HepG2 (cell line): ENCODE results near the gene SYMPK. TPM values are rescaled to one million over a fixed set of nuclear protein-coding genes. Genes with fewer than 3 reads are reported as not detected.

Experiments used
- ATAC-seq: fragments of 200-7000 bp; cut with Tn5 transposase; 3 replicates; pipeline ENCODE4 v1.9.1; 2020; ENCODE audit warnings: mild to moderate bottlenecking, moderate library complexity
- BruUV-seq: library from RNA; stranded (reverse); fragments of 400-500 nt; replicated peaks from 2 replicates; lab custom pipeline; 2021; lab: Mats Ljungman, UMichigan
- CTCF ChIA-PET: fragments of 300-600 bp; formaldehyde crosslinking; extraction: SDS; loops from one replicate; lab custom pipeline; 2021; ENCODE audit warnings: low total read pairs, inconsistent platforms, low intra/inter-chr PET ratio; lab: Yijun Ruan, JAX
- POLR2A ChIA-PET: fragments of 350-600 bp; sonication (Branson Sonifier 250); formaldehyde crosslinking; loops from one replicate; lab custom pipeline; 2020; ENCODE audit warnings: antibody characterized with exemption, inconsistent platforms; lab: Yijun Ruan, JAX
- DNase-seq: peaks from one replicate; pipeline ENCODE4 v3.0.0-alpha.2; 2015; ENCODE audit warnings: low spot score
- FAIRE-seq: peaks from 3 replicates; lab custom pipeline; 2011; peaks lifted over from hg19 to GRCh38; lab: Jason Lieb, UNC
- H2AFZ ChIP-seq: one replicate; pipeline ENCODE4 v1.6.1; 2011; ENCODE audit warnings: low read length, inconsistent platforms
- H3K27ac ChIP-seq: fragments of 300-600 bp; 3 replicates; pipeline ENCODE4 v1.8.0; 2011; ENCODE audit warnings: mixed run types, mild to moderate bottlenecking, mixed read lengths, low read length, inconsistent platforms; ENCODE audit not compliant: insufficient read depth; ENCODE audit errors: extremely low read length
- H3K27me3 ChIP-seq, 2 experiments: fragments of 200-600 bp in 1 of 2; 2 replicates in 1 of 2; 3 replicates in 1 of 2; pipeline versions ENCODE4 v1.6.0 to v1.8.0; 2011; ENCODE audit warnings: low read length in 2 of 2, mild to moderate bottlenecking in 2 of 2, moderate library complexity in 2 of 2, inconsistent platforms in 1 of 2; ENCODE audit not compliant: insufficient read depth in 2 of 2, control insufficient read depth in 1 of 2
- H3K36me3 ChIP-seq, 2 experiments: fragments of 200-600 bp in 1 of 2; replicated peaks in 1 of 2; 2 replicates in 1 of 2; 3 replicates in 1 of 2; pipeline versions ENCODE4 v1.5.1 to v1.8.0; 2011; ENCODE audit warnings: low read length in 2 of 2, inconsistent platforms in 1 of 2; ENCODE audit not compliant: insufficient read depth in 2 of 2, control insufficient read depth in 1 of 2
- H3K4me1 ChIP-seq: 2 replicates; pipeline ENCODE4 v1.5.1; 2012; ENCODE audit warnings: low read length, inconsistent platforms; ENCODE audit not compliant: insufficient read depth
- H3K4me2 ChIP-seq: 2 replicates; pipeline ENCODE4 v1.6.0; 2011; ENCODE audit warnings: low read depth, low read length, inconsistent platforms
- H3K4me3 ChIP-seq, 3 experiments: fragments of 200-600 bp in 1 of 3; sonication (generic), shearing (Covaris generic) in 1 of 3; replicated peaks in 1 of 3; 2 replicates each; pipeline ENCODE4 v1.5.1; 2011 to 2016; ENCODE audit warnings: low read length in 3 of 3, inconsistent platforms in 2 of 3, low read depth in 2 of 3, mild to moderate bottlenecking in 2 of 3, control low read depth in 1 of 3, mixed read lengths in 1 of 3; ENCODE audit not compliant: insufficient read depth in 1 of 3
- H3K79me2 ChIP-seq: one replicate; pipeline ENCODE4 v1.6.1; 2011; ENCODE audit warnings: low read length, inconsistent platforms; ENCODE audit not compliant: insufficient read depth
- H3K9ac ChIP-seq: 2 replicates; pipeline ENCODE4 v1.6.0; 2011; ENCODE audit warnings: mild to moderate bottlenecking, low read depth, low read length, inconsistent platforms; ENCODE audit not compliant: insufficient read depth
- H3K9me3 ChIP-seq: 2 replicates; pipeline ENCODE4 v1.5.1; 2012; ENCODE audit warnings: mild to moderate bottlenecking, low read length
- H4K20me1 ChIP-seq: 2 replicates; pipeline ENCODE4 v1.6.0; 2011; ENCODE audit warnings: inconsistent platforms, mild to moderate bottlenecking, low read length, moderate library complexity; ENCODE audit not compliant: insufficient read depth
- AHDC1 ChIP-seq: sonication (generic); formaldehyde crosslinking; IDR thresholded peaks from 2 replicates; pipeline ENCODE4 v1.5.1; 2020; ENCODE audit warnings: mild to moderate bottlenecking, missing genetic modification reagents, borderline replicate concordance
- MIER2 ChIP-seq: IDR thresholded peaks from 2 replicates; pipeline ENCODE4 v1.6.1; 2016; ENCODE audit warnings: missing biosample characterization, missing genetic modification reagents
- MLXIP ChIP-seq: sonication (generic); formaldehyde crosslinking; IDR thresholded peaks from 2 replicates; pipeline ENCODE4 v1.9.0; 2021; ENCODE audit warnings: missing genetic modification reagents, borderline replicate concordance
- SAP130 ChIP-seq: IDR thresholded peaks from 2 replicates; pipeline ENCODE4 v1.6.1; 2016; ENCODE audit warnings: low read depth
- SP5 ChIP-seq: IDR thresholded peaks from 2 replicates; pipeline ENCODE4 v1.6.1; 2016; ENCODE audit warnings: low read depth, borderline replicate concordance
- ZFY ChIP-seq: sonication (generic); formaldehyde crosslinking; IDR thresholded peaks from 2 replicates; pipeline ENCODE4 v1.4.0; 2020; ENCODE audit warnings: missing genetic modification reagents
- ZNF337 ChIP-seq: sonication (generic); formaldehyde crosslinking; IDR thresholded peaks from 2 replicates; pipeline ENCODE4 v1.5.1; 2020; ENCODE audit warnings: missing genetic modification reagents, low read depth, mild to moderate bottlenecking, borderline replicate concordance
- ZNF552 ChIP-seq: sonication (generic); formaldehyde crosslinking; IDR thresholded peaks from 2 replicates; pipeline ENCODE4 v1.9.0; 2022; ENCODE audit warnings: missing genetic modification reagents, mild to moderate bottlenecking, borderline replicate concordance
- ZNF589 ChIP-seq: sonication (generic); formaldehyde crosslinking; conservative IDR thresholded peaks from 2 replicates; pipeline ENCODE4 v1.8.0; 2022; ENCODE audit warnings: mild to moderate bottlenecking, moderate library complexity, missing genetic modification reagents
- ZNF878 ChIP-seq: sonication (generic); formaldehyde crosslinking; IDR thresholded peaks from 2 replicates; pipeline ENCODE4 v1.8.1; 2023; ENCODE audit warnings: mild to moderate bottlenecking, missing genetic modification reagents, moderate library complexity
- WGBS: methylation state at CpG from one replicate; pipeline ENCODE4 v1.1.6; 2017; ENCODE audit warnings: low lambda C conversion rate; 5-methylcytosine and 5-hydroxymethylcytosine counted together
- in situ Hi-C: cut with HindIII; loops from 2 replicates; pipeline ENCODE4 v1.10.0; 2017; ENCODE audit warnings: low pct_unique_long_range_greater_than_20kb; ENCODE audit not compliant: extremely low pct_ligation_motif_present
- intact Hi-C: fragments of 100-400 bp; cut with micrococcal nuclease; formaldehyde crosslinking; loops from one replicate; pipeline ENCODE4 v1.10.0; 2022; ENCODE audit not compliant: unreplicated experiment
- polyA plus RNA-seq, 8 experiments: library from polyadenylated mRNA; depleted of rRNA in 3 of 8; stranded (reverse) in 7 of 8; unstranded in 1 of 8; fragments of >200 nt; fragmentation: Illumina TruSeq in 4 of 8; extraction: Trizol in 4 of 8; gene quantifications; 2 replicates each; pipeline versions ENCODE4 v1.2.1 to v1.2.3, GENCODE V29; 2011 to 2016; ENCODE audit warnings: low read depth in 4 of 8, missing spikeins in 1 of 8, mixed read lengths in 1 of 8; ENCODE audit not compliant: insufficient read depth in 1 of 8
- total RNA-seq, 5 experiments: library from RNA; depleted of rRNA; stranded (reverse); fragments of >200 nt; fragmentation: Illumina TruSeq; extraction: Trizol; gene quantifications; 2 replicates each; pipeline ENCODE4 v1.2.3, GENCODE V29; 2016; ENCODE audit warnings: low read depth in 1 of 5
- TF ChIP-seq, protein P1 (sequence below): sonication (generic); formaldehyde crosslinking; IDR thresholded peaks from 2 replicates; pipeline ENCODE4 v1.4.0; 2020; ENCODE audit warnings: missing genetic modification reagents, borderline replicate concordance

SYMPK gene
- total and polyA plus RNA-seq, 2 of the 13 experiments (the other 11 are each of a cell fraction or from before 2014, with no cell fraction given) = 21.9 to 55.7 TPM

- H3K4me2 ChIP-seq = peak overlapping the region; percentile 84
- DNase-seq (no peak), ATAC-seq (peak; percentile 5), FAIRE-seq (no peak)
- ChIA-PET CTCF (interaction anchor here (1.1 to 5.8 kb wide), 2 partner anchors 20 to 46 kb away, joined by 4 to 263 read pairs; partner anchors contain the start of gene IRF2BP1), POLR2A (interaction anchor here (0.6 to 13.2 kb wide), 18 partner anchors 9 to 1301 kb away, joined by 3 to 388 read pairs (median 6); partner anchors contain the start of genes CCDC61, DMWD, IRF2BP1 and MYPOP)
- H2AFZ ChIP-seq = no peak overlapping the region
- H4K20me1 ChIP-seq = 0 out of 2 replicates have a peak, but pooled peaks cover 14% of the 10 kb centered on the region
- no peaks in the 10 kb centered on the region; a peak in 1 of 5 replicates for H3K27me3 ChIP-seq
- peaks cover 64% of the 10 kb centered on the region for H3K79me2 ChIP-seq
- no TSS peak for BruUV-seq
- WGBS = under 1% methylated on average over 17 of the region's 22 CpGs
- H3K9me3 ChIP-seq = no peaks in the 10 kb centered on the region
- in situ Hi-C loops = no loop called here
- peak overlapping the region; percentile 90 to 97 (median 92) for H3K4me3 ChIP-seq
- peaks cover 45% of the 10 kb centered on the region for H3K4me1 ChIP-seq
- H3K36me3 ChIP-seq = peaks cover 3 to 10% of the 10 kb centered on the region in 2 experiments; a peak in 2 of 5 replicates
- peak overlapping the region; percentile 80 for H3K9ac ChIP-seq
- H3K27ac ChIP-seq = peak overlapping the region; percentile 50
- intact Hi-C loops = loop anchor here (1.0 kb wide), 2 partner anchors 11 to 20 kb away; no protein-coding TSS in a partner anchor
- TF ChIP-seq AHDC1 (no peak), ZNF337 (0 out of 2 replicates have a peak, but pooled peaks have one; percentile 36), ZNF589 (no peak), MIER2 (CRISPR knock-in tag) (0 out of 2 replicates have a peak, but pooled peaks have one; percentile 7), ZNF552 (CRISPR knock-in tag) (no peak), SAP130 (no peak), ZNF878 (CRISPR knock-in tag) (no peak), MLXIP (CRISPR knock-in tag) (no peak), SP5 (CRISPR knock-in tag) (no peak), ZFY (CRISPR knock-in tag) (no peak)
- TF ChIP-seq, protein P1, sequence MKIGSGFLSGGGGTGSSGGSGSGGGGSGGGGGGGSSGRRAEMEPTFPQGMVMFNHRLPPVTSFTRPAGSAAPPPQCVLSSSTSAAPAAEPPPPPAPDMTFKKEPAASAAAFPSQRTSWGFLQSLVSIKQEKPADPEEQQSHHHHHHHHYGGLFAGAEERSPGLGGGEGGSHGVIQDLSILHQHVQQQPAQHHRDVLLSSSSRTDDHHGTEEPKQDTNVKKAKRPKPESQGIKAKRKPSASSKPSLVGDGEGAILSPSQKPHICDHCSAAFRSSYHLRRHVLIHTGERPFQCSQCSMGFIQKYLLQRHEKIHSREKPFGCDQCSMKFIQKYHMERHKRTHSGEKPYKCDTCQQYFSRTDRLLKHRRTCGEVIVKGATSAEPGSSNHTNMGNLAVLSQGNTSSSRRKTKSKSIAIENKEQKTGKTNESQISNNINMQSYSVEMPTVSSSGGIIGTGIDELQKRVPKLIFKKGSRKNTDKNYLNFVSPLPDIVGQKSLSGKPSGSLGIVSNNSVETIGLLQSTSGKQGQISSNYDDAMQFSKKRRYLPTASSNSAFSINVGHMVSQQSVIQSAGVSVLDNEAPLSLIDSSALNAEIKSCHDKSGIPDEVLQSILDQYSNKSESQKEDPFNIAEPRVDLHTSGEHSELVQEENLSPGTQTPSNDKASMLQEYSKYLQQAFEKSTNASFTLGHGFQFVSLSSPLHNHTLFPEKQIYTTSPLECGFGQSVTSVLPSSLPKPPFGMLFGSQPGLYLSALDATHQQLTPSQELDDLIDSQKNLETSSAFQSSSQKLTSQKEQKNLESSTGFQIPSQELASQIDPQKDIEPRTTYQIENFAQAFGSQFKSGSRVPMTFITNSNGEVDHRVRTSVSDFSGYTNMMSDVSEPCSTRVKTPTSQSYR = no peak
Observed at GRCh38 chr19:45863335-45863839, 440 bp upstream of the SYMPK start.
